ENCODE measurements around the gene RGMA.

Gene RGMA

GRCh38 chr15:93067649-93068085 is 21.3 kb downstream of the RGMA start:
- Histone ChIP-seq H3K27me3 (ENCODE audit: control insufficient read depth, insufficient read depth, low read length) (no peaks in the 10 kb centered on the region), H3K4me2 (ENCODE audit: low read length) (no peak overlapping the region), H3K4me3 (ENCODE audit: low read depth, low read length) (no peak overlapping the region), H3K36me3 (ENCODE audit: control insufficient read depth, insufficient read depth, low read length) (no peaks in the 10 kb centered on the region), H3K27ac (no peak overlapping the region), H3K79me2 (no peaks in the 10 kb centered on the region), H3K9me3 (ENCODE audit: control insufficient read depth, low read length) (no peaks in the 10 kb centered on the region), H3K9ac (no peak overlapping the region), H3K4me1 (no peaks in the 10 kb centered on the region), H2AFZ (no peak overlapping the region)
- TF ChIP-seq, protein P1, sequence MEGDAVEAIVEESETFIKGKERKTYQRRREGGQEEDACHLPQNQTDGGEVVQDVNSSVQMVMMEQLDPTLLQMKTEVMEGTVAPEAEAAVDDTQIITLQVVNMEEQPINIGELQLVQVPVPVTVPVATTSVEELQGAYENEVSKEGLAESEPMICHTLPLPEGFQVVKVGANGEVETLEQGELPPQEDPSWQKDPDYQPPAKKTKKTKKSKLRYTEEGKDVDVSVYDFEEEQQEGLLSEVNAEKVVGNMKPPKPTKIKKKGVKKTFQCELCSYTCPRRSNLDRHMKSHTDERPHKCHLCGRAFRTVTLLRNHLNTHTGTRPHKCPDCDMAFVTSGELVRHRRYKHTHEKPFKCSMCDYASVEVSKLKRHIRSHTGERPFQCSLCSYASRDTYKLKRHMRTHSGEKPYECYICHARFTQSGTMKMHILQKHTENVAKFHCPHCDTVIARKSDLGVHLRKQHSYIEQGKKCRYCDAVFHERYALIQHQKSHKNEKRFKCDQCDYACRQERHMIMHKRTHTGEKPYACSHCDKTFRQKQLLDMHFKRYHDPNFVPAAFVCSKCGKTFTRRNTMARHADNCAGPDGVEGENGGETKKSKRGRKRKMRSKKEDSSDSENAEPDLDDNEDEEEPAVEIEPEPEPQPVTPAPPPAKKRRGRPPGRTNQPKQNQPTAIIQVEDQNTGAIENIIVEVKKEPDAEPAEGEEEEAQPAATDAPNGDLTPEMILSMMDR (IDR thresholded peaks at IDR 0.05) = no peak

- no peak overlapping the region for H3K4me3 ChIP-seq (ENCODE audit: low read depth, low read length)
- no peaks in the 10 kb centered on the region for H3K36me3 ChIP-seq (ENCODE audit: control insufficient read depth, insufficient read depth, low read length)
- no peak overlapping the region for H3K4me2 ChIP-seq (ENCODE audit: low read length)
- H3K4me1 ChIP-seq = no peaks in the 10 kb centered on the region
- no peak overlapping the region for H2AFZ ChIP-seq
- H3K9ac ChIP-seq = no peak overlapping the region
- TF ChIP-seq, protein P1 (IDR thresholded peaks at IDR 0.05) = no peak
- no peaks in the 10 kb centered on the region for H3K27me3 ChIP-seq (ENCODE audit: control insufficient read depth, insufficient read depth, low read length)
- H3K27ac ChIP-seq = no peak overlapping the region
- H3K9me3 ChIP-seq (ENCODE audit: control insufficient read depth, low read length) = no peaks in the 10 kb centered on the region
- no peaks in the 10 kb centered on the region for H3K79me2 ChIP-seq
Measured at GRCh38 chr15:93066834-93067648, 22.0 kb downstream of the RGMA start.

GRCh38 chr15:93066224-93066681 is 22.8 kb downstream of the RGMA start:
- no peak overlapping the region for H3K4me3 ChIP-seq (ENCODE audit: low read depth, low read length)
- TF ChIP-seq, protein P1 (IDR thresholded peaks at IDR 0.05) = no peak
- no peaks in the 10 kb centered on the region for H3K36me3 ChIP-seq (ENCODE audit: control insufficient read depth, insufficient read depth, low read length)
- no peaks in the 10 kb centered on the region for H3K79me2 ChIP-seq
- no peak overlapping the region for H3K9ac ChIP-seq
- no peaks in the 10 kb centered on the region for H3K9me3 ChIP-seq (ENCODE audit: control insufficient read depth, low read length)
- no peak overlapping the region for H3K27ac ChIP-seq
- no peak overlapping the region for H3K4me2 ChIP-seq (ENCODE audit: low read length)
- H3K27me3 ChIP-seq (ENCODE audit: control insufficient read depth, insufficient read depth, low read length) = no peaks in the 10 kb centered on the region
- H2AFZ ChIP-seq = no peak overlapping the region
- no peaks in the 10 kb centered on the region for H3K4me1 ChIP-seq

DNA sequence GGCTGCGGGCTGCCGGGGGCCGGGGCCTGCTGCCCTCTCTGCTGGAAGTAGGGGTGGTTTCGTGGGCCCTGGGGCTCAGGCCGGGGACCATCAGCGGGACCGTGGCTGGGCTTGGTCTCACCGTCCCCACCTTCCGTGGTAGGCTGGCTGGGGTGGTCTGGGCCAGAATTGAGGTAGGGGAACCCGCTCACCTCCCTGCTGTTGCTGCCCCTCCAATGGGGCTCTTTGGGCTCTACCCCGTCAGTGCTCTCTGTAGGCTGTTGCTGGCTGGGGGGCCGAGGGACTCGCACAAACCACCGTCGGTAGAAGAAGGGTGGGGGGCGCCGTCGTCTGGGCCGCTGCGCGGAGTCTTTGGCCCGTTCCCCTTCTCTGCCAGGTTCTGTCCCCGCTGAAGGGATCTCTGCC is 23.4 kb downstream of the RGMA start:
- H3K4me2 ChIP-seq (ENCODE audit: low read length) = no peak overlapping the region
- no peak overlapping the region for H3K27ac ChIP-seq
- no peaks in the 10 kb centered on the region for H3K4me1 ChIP-seq
- H3K36me3 ChIP-seq (ENCODE audit: control insufficient read depth, insufficient read depth, low read length) = no peaks in the 10 kb centered on the region
- no peaks in the 10 kb centered on the region for H3K79me2 ChIP-seq
- no peaks in the 10 kb centered on the region for H3K9me3 ChIP-seq (ENCODE audit: control insufficient read depth, low read length)
- H2AFZ ChIP-seq = no peak overlapping the region
- H3K27me3 ChIP-seq (ENCODE audit: control insufficient read depth, insufficient read depth, low read length) = no peaks in the 10 kb centered on the region
- TF ChIP-seq, protein P1 (IDR thresholded peaks at IDR 0.05) = no peak
- H3K9ac ChIP-seq = no peak overlapping the region
- no peak overlapping the region for H3K4me3 ChIP-seq (ENCODE audit: low read depth, low read length)

Data from parathyroid adenoma (tissue), 2 donors.